Right lobe of liver (tissue), 4 donors: ENCODE measurements around the gene CT47B1.

Experiments used
- CTCF ChIP-seq, 4 donors: fragments of 200-600 bp in 3 of 4; fragments of 450-650 bp in 1 of 4; IDR thresholded peaks; one replicate each; pipeline versions ENCODE4 v1.5.1 to v1.8.0; 2016 to 2022; ENCODE audit warnings: antibody characterized with exemption in 4 of 4, mild to moderate bottlenecking in 2 of 4
- POLR2A ChIP-seq: fragments of 450-650 bp; IDR thresholded peaks from one replicate; pipeline ENCODE4 v1.6.1; 2017; ENCODE audit warnings: antibody characterized with exemption, mild to moderate bottlenecking
- donor health status: DM: no; HTN: no; CAD: no.
- donor health status: DM: no; HTN: no; CAD: no.
- donor health status: DM: no; HTN: yes; CAD: no.

GRCh38 chrX:120824021-120824420 lies 51.6 kb downstream of the CT47B1 start:
- TF ChIP-seq POLR2A, result no peak
- TF ChIP-seq CTCF (IDR thresholded peaks at IDR 0.05), result no peak
